ENCODE results near the gene CKB.
"Not testable (repeated sequence)": the region's sequence is repeated elsewhere in the genome, so short reads cannot be mapped to it uniquely, and the experiment has no call there.

CKB gene

DNA sequence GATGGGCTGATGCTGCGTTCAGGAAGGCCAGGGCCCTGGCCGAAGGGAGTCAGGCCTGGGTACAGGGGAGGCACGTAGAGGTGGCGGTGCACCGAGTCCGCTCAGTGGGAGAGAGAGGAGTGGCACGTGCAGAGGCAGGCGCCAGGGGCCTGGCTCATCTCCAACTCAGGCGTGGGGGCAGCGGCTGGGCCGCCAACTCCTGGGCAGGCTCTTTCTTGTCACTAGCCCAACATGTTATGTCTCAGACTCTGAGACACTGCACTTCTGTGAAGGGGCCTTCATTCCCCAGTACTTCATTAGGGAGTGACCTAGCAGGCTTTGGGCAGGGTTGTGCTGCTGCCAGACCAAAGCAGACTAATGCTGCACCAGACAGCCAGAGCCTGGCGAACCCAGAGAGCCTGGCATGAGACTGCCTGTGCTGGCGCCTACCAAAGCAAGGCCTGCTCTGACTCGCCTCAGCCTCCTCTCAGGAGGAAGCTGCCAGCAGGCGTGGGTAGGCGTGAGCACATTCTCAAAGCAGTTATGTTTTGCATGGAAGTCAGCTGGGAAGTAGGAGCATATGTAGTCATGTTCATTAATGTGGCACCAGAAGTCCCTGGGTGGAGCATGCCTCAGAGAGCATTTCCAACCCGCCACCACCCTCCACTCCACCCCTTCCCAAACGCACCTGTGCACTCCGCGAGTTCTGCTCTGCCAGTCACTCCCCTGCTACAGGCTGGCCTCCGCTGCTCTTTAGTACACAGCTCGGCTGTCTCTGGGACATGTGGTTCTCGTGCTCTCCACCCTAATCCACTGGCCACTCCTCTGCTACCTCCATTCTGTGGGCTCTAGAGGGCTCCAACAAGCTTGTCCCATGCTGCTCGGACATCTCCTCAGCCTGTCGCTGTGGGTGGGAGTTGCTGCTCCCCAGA lies 9.7 kb downstream of the CKB start:
- Histone ChIP-seq H3K4me1 (ENCODE audit: insufficient read depth, low read length, poor library complexity, severe bottlenecking) (no peaks in the 10 kb centered on the region), H3K4me2 (ENCODE audit: low read depth, low read length, poor library complexity, severe bottlenecking) (no peak overlapping the region), H3K9ac (ENCODE audit: low read depth, low read length, poor library complexity, severe bottlenecking) (no peak overlapping the region)

DNA sequence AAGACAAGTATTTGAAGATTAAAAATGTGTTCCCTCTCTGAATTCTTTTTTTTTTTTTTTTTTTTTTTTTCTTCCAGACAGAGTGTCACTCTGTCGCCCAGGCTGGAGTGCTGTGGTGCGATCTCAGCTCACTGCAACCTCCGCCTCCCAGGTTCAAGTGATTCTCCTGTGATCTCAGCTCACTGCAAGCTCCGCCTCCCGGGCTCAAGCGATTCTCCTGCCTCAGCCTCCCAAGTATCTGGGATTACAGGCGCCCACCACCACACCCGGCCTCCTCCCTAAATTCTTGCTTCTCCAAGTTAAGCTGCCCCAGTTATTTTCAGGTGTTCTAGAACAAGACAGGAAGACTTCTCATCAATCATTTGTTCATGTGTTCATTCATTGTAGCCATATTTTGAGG lies 10.4 kb downstream of the CKB start:
- H3K4me3 ChIP-seq (ENCODE audit: low read length, poor library complexity, severe bottlenecking); H2AFZ ChIP-seq (ENCODE audit: low read length); H4K20me1 ChIP-seq (ENCODE audit: insufficient read depth, low read length, poor library complexity, severe bottlenecking); H3K9me3 ChIP-seq (ENCODE audit: insufficient read depth, low read depth, low read length); H3K9ac ChIP-seq (ENCODE audit: low read depth, low read length, poor library complexity, severe bottlenecking); H3K79me2 ChIP-seq (ENCODE audit: insufficient read depth, low read length); H3K27me3 ChIP-seq (ENCODE audit: insufficient read depth, low read length, poor library complexity, severe bottlenecking); H3F3A ChIP-seq (ENCODE audit: low read depth); H3K4me2 ChIP-seq (ENCODE audit: low read depth, low read length, poor library complexity, severe bottlenecking); H3K4me1 ChIP-seq (ENCODE audit: insufficient read depth, low read length, poor library complexity, severe bottlenecking); H3K36me3 ChIP-seq (ENCODE audit: insufficient read depth, low read length); H3K9me2 ChIP-seq (replicated peaks; ENCODE audit: low read depth, low read length): not testable (repeated sequence)

More for the DNA sequence above, 9.7 kb downstream of the CKB start:
- H3K9me2 ChIP-seq (replicated peaks; ENCODE audit: low read depth, low read length) = no peaks in the 10 kb centered on the region
- H3K79me2 ChIP-seq (ENCODE audit: insufficient read depth, low read length) = no peaks in the 10 kb centered on the region
- no peaks in the 10 kb centered on the region for H3K36me3 ChIP-seq (ENCODE audit: insufficient read depth, low read length)
- H3K27me3 ChIP-seq (ENCODE audit: insufficient read depth, low read length, poor library complexity, severe bottlenecking) = no peaks in the 10 kb centered on the region
- H3F3A ChIP-seq (ENCODE audit: low read depth) = no peaks in the 10 kb centered on the region
- no peak overlapping the region for H2AFZ ChIP-seq (ENCODE audit: low read length)
- H3K9me3 ChIP-seq (ENCODE audit: insufficient read depth, low read depth, low read length) = no peaks in the 10 kb centered on the region
- no peak overlapping the region for H3K4me3 ChIP-seq (ENCODE audit: low read length, poor library complexity, severe bottlenecking)
- TF ChIP-seq EZH2phosphoT487 (IDR thresholded peaks at IDR 0.05; ENCODE audit: borderline replicate concordance) = no peak
- TF ChIP-seq, protein P1, sequence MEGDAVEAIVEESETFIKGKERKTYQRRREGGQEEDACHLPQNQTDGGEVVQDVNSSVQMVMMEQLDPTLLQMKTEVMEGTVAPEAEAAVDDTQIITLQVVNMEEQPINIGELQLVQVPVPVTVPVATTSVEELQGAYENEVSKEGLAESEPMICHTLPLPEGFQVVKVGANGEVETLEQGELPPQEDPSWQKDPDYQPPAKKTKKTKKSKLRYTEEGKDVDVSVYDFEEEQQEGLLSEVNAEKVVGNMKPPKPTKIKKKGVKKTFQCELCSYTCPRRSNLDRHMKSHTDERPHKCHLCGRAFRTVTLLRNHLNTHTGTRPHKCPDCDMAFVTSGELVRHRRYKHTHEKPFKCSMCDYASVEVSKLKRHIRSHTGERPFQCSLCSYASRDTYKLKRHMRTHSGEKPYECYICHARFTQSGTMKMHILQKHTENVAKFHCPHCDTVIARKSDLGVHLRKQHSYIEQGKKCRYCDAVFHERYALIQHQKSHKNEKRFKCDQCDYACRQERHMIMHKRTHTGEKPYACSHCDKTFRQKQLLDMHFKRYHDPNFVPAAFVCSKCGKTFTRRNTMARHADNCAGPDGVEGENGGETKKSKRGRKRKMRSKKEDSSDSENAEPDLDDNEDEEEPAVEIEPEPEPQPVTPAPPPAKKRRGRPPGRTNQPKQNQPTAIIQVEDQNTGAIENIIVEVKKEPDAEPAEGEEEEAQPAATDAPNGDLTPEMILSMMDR (conservative IDR thresholded peaks at IDR 0.05; ENCODE audit: low read length) = no peak
- no peaks in the 10 kb centered on the region for H4K20me1 ChIP-seq (ENCODE audit: insufficient read depth, low read length, poor library complexity, severe bottlenecking)

DNA sequence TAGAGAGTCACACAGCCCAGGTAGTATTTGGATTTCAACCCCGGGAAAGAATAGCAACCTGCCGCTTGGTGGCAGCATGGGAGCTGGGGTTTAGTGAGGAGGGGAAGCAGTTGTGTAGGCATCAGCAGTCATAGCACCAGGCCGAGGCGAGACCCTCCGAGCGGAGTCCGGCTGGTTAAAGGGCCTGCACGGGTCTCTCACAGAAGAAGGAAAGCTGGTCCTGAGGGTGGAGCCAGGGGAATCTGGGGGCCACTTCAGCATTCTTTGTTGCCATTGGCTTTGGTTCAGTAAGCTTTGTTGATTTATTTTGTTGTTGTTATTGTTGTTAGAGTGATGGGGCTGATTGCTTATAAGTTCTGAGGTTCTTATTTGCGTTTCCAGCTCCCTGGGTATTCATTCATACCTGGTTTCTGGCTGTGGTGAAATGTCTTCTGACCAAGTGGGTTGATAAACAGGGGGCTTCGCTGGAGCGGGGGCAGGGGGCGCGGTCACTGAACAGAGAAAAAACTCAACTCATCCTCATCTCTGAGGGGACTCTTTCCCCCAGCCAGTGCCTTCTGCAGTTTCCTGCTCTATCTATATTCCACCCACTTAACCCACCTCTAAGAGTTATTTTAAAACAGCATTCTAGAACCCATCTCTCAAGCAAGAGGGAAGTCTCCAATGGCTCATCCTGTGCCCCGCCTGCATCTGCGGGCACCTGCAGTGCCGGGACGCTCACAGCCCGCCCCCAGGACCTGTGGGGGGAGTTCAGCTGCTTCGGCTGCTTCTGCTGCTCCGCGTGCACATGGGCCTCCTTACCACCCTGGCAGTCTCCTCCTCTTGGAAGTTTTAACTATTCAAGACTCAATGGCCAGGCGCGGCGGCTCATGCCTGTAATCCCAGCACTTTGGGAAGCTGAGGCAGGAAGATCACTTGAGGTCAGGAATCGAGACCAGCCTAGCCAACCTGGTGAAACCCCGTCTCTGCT lies 11.6 kb downstream of the CKB start:
- Histone ChIP-seq H3K9ac (ENCODE audit: low read depth, low read length, poor library complexity, severe bottlenecking) (no peak overlapping the region), H4K20me1 (ENCODE audit: insufficient read depth, low read length, poor library complexity, severe bottlenecking) (no peaks in the 10 kb centered on the region), H3K9me3 (ENCODE audit: insufficient read depth, low read depth, low read length) (no peaks in the 10 kb centered on the region), H2AFZ (ENCODE audit: low read length) (no peak overlapping the region), H3K79me2 (ENCODE audit: insufficient read depth, low read length) (no peaks in the 10 kb centered on the region), H3K9me2 (replicated peaks; ENCODE audit: low read depth, low read length) (no peaks in the 10 kb centered on the region), H3K36me3 (ENCODE audit: insufficient read depth, low read length) (no peaks in the 10 kb centered on the region), H3K27me3 (ENCODE audit: insufficient read depth, low read length, poor library complexity, severe bottlenecking) (no peaks in the 10 kb centered on the region), H3F3A (ENCODE audit: low read depth) (no peaks in the 10 kb centered on the region), H3K4me1 (ENCODE audit: insufficient read depth, low read length, poor library complexity, severe bottlenecking) (no peaks in the 10 kb centered on the region), H3K4me2 (ENCODE audit: low read depth, low read length, poor library complexity, severe bottlenecking) (no peak overlapping the region), H3K4me3 (ENCODE audit: low read length, poor library complexity, severe bottlenecking) (no peak overlapping the region)
- TF ChIP-seq, protein P1 (conservative IDR thresholded peaks at IDR 0.05; ENCODE audit: low read length) = no peak
- no peak for TF ChIP-seq EZH2phosphoT487 (IDR thresholded peaks at IDR 0.05; ENCODE audit: borderline replicate concordance)

Measured in Loucy (cell line).